ENCODE results near the gene FKBP14.

The FKBP14 gene, protein sequence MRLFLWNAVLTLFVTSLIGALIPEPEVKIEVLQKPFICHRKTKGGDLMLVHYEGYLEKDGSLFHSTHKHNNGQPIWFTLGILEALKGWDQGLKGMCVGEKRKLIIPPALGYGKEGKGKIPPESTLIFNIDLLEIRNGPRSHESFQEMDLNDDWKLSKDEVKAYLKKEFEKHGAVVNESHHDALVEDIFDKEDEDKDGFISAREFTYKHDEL

DNA sequence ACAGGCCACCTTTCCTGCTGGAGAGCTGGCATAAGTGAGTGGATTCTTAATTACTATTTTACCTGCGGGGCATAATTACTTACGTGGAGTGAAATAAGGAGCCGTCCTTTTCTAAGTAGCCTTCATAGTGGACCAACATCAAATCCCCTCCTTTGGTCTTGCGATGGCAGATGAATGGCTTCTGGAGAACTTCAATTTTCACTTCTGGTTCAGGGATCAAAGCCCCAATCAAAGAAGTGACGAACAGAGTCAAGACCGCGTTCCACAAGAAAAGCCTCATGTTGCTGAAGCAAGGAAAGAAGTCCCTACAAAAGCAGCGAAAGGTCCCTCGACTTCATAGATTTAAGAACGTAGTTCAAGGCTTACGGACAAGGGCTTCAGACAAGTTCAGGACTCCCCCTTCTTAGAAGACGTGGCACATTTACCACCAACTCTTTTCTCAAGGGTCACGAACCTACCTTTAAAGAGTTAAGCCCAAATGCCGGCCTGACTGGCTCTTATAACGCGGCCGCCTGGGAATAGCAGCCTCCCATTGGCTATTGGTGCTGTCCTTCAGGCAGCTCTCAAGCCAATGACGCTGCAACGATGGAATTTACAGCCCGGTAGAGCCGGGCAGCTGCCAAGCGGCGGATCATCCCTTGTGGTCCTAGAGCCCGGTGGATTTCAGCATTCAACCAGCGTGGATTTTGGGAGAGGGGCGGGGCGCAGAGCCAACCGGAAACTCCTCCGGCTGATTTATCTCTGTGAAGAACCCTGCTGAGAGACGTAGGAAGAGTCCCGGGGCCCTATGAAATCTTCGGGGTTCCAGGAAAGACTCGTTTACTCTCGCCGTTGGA, at the start of gene FKBP14:
FKBP14 (minus strand) TSS at position 474 of the 836 bp plus-strand sequence; CDS start at position 280, 194 bp downstream.
- DNase-seq, result peak; percentile 99

DNA sequence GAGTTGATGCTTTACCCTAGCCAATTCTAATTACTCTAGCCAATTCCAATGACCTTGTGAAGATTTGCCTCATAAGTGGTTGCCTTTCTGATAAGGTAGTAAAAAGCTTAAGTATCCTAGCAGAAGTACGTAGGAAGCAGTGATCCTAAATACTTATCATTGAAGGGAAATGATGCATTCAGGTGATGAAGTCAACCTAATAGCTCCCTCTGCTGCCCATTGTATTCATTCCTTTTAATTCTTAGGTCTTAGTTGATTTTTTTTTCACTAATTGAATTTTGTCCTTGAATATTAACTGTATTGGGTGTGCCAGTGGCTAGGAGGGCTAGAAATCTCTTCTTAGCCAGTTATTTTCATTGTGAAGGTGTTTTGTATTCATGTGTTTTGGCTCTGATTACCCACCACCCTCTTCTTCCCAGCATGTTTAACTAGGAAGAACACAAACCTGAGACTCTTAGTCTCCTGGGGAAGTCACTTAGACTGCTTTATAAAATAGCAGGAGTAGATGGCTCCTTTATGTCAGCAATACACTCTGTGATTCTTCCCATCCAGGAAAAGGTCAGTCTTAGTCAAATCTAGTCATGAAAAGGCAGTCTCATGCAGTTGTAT, 48.0 kb upstream of the FKBP14 start:
- peak; percentile 56 for DNase-seq

DNA sequence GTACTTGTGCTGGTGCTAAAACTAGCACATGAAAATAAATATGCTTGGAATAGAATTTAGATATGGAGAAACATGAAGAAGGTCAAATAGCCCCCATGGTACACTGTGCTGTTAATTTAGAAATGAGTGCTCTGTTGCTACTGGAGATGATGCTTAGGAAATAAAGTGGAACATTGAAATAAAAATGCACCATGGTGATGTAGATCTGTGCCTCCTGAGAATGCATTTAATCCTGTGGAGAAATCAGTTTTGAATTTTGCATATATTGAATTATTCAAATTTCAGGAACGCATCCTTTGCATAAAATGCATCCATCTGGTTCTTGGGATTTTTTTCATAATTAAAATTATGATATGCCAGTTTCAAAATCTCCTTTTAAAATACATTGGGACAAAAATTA, 46.2 kb upstream of the FKBP14 start:
- no peak for DNase-seq

DNA sequence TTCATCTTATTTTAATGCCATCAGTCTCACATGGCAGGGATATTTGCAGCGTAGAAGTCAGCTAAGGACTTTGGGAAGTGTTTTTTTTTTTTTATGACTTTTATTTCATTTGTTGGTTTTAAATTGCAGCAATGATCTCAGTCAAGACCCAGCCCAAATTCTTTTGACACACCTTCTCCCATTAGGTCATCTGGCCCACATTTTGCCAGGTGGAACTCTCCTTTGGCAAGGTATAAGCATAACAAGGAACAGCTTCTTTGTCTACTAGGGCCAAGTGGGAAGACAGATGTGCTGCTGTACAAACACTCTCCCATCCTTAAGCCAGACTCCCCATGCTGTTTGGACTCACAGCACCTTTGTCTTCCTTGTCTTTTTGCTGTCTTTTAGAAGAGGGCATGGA, 43.5 kb upstream of the FKBP14 start:
- no peak for DNase-seq

DNA sequence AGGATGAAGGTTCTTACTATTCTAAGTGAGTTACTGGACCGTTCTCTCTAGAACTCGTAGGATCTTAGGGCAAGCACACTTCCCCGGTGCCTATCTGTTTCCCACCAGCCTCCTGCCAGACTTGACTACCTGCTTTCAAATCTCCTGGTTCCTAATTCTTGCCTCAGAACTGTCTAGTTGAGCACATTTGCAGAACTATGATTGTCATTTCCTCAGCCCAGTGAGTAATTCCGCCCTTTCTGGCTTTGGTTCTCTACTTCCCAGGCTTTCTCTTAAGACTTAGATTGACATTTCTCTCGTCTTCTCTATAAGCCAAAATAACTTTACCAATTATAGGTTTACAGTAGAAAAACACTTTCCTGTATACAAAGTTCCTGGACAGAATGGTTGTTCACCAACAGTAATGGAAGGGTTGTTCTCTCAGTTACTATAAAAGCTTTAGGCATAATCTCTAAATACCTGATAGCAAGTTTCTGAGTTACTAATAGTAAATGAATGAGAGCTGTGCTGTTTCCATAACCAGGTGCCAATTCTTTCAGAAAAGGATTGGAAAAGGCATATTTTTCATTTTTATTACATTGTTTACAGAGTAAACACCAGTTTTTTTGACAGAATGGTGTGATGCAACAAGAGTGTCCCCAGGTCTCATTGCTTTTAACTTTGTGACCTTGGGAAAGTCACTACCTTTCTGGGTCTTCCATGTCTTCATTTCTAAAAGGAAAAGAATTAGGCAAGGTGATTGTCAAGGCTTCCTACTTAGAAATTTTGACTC, 42.8 kb upstream of the FKBP14 start:
- DNase-seq, result no peak

DNA sequence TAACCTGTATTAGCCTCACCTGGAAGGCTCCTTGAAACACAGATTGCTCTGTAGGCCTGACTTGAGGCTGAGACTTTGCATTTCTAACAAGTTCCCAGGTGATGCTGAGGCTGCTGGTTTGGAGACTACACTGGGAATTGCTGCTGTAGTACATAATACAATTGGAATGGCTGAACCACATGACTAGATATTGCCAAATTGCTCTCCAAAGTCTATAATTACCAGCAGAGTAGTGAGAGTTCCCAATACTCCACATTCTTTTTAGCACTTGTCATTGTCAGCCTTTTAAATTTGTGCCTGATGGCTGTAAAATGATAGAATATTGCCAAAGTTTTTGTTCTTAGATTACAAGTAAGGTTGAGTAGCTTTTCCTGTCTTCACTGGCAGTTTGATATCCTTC, 41.6 kb upstream of the FKBP14 start:
- DNase-seq, result no peak

DNA sequence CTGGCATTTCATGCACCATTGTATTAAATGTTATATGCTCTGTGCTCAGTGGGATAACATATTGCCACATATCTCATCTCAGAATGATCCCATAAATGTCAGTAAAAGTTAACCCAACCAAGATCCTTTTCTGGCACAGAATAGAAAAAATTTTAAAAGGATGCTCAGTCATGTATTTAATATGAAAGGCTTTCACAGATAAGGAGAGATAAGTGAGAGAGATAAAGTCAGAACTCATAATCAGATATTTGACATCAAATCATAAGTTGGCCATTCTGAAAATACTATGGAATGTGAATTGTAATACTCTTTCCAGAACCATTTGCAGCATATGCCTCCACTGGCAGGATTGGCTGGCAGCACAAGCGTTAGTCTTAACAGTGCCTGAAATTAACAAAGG, 40.2 kb upstream of the FKBP14 start:
- no peak for DNase-seq

DNA sequence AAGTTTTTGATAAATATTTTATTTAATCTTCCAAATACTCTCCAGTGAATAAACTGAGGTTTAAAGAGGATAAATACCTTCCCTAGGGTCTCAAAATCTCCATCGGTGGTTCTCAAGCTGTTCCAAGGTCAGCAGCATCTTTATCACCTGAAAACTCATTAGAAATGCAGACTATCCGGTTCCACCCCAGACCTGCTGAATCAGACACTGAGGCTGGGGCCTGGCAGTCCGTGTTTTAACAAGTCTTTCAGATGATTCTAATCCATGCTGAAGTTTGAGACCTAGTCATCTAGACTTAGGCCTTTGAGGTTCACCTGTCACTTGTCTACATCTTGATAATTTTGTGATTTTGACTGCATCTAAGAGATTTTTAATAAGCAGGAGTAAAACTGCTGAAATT, 39.2 kb upstream of the FKBP14 start:
- no peak for DNase-seq

DNA sequence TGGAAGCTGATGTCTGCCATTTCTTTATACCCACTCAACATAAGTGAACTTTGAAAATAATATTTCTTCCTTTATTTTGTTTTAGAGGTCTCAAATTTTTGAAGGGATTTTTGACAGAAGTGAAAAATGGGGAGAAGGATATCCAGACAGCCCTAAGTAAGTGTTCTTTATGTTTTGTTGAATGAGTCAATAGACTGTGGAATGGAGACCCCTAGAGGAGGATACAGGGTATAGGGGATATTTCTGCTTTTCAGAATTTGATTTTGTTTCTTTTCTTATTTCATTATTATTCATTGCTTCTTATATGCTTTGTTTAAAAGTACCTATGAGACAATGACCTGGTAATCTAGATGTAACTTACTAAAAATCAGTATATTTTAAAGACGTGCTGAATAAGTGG, 36.1 kb upstream of the FKBP14 start:
- DNase-seq, result peak; percentile 31

DNA sequence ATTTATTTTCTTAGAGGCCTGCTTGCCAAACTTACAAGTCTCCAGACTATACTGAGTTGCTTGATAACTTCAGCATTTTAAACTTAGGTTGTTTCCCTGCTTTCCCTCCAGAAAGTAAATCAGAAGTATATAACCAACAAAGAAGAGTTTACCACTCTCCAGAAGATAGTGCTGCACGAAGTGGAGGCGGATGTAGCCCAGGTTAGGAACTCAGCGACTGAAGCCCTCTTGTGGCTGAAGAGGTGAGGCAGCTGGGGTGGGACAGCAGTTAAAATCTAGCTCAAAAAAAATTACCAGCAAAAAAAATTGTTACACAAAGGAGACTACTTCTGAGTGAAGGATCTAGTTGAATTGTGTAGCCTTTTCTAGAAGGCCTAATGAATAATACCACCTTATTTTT, 35.3 kb upstream of the FKBP14 start:
- DNase-seq, result peak; percentile 50

DNA sequence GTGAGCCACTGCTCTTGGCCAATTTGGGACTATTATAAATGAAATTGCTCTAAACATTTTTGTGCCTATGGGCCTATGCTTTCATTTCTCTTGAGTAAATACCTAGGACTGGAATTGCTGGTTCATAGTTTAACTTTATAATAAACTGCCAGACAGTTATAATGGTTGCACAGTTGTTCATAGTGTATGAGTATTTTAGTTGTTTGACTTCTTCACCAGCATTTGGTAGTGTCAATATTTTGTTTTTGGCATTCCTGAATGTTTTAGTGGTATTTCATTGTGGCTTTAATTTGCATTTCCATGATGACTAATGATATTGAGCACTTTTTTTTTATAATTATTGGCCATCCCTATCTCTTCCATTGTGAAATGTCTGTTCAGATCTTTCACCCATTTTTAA, 31.2 kb upstream of the FKBP14 start:
- no peak for DNase-seq

DNA sequence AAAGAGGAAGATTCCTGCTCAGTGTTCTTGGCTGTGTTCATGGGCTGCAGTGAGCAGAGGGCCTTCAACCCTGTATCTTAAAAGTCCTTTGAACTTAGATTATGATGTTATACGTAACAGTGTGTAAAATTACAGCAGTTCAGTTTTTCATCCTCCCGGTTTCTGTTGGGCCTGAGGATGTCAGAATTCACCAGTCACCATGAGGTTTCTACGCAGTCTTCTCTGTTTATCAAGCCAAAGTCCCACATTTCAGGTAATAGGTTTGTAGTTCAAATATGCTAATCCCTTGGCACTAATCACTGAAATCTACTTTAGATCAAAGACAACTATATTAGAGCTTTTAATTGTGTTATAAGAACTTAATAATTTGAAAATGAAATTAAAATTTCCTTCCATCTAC, 26.6 kb upstream of the FKBP14 start:
- DNase-seq, result no peak

DNA sequence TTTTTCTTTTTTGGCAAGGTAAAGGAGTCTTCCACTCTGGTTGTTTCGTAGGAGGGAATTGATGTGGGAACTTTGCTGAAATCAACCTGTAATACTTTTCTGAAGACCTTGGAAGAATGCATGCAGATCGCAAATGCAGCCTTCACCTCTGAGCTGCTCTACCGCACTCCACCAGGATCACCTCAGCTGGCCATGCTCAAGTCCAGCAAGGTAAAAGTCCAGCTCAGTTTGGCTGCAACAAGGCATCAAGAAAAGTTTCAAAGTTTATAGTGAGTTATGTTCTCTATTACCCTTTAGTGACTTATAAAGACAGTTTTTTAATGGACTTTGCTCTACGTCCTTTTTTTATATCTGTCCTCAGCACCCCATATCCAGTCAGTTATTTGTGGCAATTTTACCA, 22.7 kb upstream of the FKBP14 start:
- no peak for DNase-seq

DNA sequence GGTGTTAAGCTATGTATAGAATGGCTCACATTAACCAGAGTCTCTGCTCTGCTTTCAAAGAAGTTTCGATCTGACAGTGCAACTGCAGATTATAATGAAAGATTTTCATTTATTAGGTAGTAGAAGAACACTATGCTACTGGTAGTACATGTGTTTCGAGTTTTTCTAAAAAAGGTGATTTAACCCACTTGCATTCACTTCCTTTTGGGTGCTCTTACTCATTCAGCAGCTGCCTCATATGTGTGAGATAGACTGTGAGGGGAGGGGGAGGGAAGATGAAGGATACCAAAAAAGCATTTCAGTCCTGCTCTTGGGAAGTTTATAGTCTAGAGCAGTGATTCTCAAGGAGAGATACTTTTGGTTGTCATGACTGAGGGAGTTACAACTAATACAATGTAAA, 22.1 kb upstream of the FKBP14 start:
- no peak for DNase-seq

DNA sequence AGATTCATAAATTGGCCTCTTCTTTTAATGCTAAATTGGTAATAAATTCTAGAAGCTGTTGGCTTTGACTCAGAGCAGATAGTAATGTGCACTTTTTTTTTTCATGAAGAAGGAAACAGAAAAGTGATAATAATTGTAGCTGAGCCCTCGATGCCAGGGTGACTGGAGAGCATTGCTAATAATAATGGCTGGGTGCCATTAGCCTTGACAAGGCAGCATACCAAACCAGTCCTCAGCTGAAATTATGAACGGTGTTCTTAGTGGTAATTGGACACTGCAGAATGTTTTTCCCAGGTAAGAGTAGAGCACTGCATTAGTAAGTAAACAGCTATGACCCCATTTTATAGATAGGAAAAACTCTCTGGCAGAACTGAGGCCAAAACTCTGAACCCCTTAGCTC, 20.6 kb upstream of the FKBP14 start:
- no peak for DNase-seq

DNA sequence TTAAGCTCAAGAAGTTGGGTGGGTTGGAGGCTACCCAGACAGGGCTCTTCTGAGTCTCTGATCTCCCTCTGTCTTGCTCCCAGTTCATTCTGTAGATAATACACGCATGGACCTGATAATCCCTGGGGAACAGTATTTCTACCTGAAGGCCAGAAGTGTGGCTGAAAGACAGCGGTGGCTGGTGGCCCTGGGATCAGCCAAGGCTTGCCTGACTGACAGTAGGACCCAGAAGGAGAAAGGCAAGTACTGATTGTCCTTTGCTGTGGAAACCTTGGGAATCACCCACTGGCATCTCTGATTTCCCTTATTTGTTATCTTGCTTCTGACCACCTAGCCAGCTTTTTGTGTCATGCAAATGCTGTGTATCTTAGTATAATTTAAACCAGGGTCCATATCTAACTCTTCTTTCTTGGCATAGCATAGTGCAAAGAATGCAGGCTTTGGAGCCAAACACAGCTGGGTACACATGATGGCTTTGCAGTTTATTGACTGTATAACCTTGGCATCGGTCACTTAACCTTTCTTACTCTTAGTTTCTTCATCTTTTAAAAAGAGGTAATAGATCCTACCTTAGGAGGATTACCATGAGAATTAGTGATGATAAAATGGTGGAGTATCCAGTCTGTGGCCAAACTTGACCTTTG, 19.7 kb upstream of the FKBP14 start:
- DNase-seq, result no peak

DNA sequence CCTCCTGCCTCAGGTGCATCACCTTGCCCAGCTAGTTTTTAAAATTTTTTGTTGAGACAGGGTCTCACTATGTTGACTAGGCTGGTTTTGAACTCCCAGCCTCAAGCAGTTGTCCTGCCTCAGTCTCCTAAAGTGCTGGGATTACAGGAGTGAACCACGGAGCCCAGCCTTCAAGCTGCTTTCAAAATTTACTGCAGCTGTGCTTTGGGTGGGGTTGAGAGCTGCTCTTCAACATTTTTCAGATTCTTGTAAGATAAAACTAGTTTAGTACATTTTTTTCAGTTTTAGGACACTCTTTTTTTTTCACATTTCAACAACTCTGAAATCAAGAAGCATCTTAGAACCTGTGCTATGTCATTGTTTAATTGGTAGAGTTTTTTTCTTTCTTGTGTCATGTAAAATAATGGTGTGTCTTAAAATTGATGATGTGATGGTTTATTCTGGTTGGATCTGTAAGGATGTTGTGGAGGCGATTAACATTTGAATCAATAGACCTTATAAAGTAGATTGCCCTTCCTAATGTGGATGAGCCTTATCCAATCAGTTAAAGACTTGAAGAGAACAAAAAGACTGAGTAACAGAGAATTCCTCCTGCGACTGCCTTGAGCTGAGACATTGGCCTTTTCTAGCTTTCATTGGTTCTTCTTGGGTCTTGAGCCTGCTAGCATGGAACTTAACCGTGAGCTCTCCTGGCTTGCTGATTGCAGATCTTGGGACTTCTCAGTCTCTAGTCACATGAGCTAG, 15.2 kb upstream of the FKBP14 start:
- DNase-seq, result no peak

DNA sequence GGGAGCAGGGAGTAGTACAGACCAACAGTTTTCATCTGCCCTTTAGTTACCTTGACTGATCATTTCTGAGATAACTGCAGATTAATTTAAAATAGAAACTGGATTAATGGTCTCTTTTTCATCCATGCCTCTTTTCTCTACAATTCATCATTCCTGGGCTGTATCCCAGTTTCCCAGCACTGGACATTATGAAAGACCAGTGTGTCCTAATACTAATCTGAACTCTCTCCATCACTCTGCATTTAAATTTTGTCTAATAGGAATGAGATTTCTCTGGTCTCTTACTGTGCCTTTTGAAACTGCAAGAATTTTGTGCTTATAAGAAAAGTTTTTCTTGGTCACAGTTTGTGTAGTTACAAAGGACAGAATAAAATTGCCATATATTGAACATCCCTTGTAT, 14.4 kb upstream of the FKBP14 start:
- no peak for DNase-seq

DNA sequence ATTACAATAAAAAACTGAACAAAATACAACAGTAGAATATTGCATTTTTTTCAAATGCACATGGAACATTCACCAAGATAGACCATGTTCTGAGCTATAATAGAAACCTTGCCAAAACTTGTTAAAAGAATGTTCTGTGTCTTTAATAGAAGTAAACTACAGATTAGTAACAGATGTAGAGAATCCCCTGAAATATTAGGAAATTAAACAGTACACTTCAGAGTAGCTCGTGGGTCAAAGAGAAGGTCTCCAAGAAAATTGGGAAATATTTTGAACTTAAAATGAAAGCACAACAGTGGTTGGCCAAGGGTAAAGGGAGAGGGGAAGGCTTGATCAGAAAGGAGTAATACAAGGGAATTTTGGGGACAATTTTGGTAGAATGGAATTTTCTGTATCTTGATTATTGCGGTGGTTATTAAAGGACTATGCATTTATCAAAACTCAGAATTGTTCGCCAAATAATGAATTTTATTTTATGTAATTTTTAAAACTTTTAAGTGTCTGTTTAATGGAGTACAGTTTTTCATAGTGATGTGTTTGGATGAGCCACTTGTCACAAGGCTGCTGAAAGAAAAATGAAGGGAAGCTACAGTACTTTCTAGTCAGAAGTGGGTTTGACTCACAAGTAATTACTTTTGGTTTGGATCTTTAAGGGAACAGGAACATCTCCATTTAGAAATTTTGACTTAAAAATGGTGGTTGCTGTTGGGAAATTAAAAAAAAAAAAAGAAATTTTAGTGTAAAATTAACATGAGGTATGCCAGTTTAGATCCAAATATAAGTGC, 11.9 kb upstream of the FKBP14 start:
- no peak for DNase-seq

DNA sequence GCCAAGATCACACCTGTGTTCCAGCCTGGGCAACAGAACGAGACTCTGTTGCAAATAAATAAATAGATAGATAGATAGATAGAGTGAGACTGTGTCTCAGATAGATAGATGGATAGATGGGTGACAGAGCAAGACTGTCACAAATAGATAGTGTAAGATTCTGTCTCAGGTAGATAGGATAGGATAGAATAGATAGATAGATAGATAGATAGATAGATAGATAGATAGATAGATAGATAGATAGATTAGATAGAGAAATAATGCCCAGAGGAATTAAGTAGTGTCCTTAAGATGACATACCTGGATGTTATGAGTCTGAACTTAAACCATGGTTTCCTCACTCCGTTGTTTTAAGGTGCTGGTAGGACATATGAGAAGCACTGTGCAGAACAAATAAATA, 9.7 kb upstream of the FKBP14 start:
- DNase-seq, result no peak

DNA sequence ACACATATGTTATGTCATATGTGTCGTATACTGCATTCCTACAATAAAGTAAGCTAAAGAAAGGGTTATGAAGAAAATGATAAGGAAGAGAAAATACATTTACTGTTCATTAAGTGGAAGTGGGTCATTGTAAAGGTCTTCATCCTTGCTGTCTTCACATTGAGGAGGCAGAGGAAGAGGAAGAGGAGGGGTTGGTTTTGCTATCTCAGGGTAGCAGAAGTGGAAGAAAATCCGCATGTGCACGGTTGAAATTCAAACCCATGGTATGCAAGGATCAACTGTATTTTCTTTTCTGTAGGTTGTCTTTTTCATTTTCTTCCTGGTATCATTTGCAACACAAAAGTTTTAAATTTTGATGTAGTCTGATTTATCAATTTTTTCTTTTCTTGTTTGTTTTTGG, 8.0 kb upstream of the FKBP14 start:
- no peak for DNase-seq
